DMS153 treated with DMSO at 0.1 percent for 48 hours (cell line): ENCODE results near the gene DDX20.

Experiments used
- DNase-seq: peaks from one replicate; lab custom pipeline; 2025; ENCODE audit not compliant: unreplicated experiment; lab: John Stamatoyannopoulos, UW

Gene DDX20

DNA sequence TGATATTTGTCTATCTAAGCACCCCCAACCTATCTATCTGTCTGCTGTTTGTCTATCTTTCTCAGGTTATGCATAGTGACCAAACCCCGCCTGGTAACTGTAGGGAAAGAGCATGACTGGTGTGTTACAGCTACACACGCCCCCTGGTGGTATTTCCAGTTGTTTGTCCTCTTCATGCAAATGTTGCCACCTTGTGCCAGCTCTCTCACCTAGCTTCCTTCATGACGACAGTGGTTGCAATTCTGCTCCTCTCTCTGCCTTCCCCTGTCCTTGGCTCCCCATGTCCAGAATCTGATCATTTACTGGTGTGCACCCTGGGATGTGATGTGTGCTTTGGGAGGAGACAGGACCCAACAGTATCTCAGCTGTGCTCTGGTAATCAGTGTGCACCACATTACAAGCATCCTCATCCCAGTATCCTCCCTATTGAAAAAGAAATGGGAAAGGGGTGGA is 8.4 kb upstream of the DDX20 start:
- DNase-seq, result peak; percentile 59

DNA sequence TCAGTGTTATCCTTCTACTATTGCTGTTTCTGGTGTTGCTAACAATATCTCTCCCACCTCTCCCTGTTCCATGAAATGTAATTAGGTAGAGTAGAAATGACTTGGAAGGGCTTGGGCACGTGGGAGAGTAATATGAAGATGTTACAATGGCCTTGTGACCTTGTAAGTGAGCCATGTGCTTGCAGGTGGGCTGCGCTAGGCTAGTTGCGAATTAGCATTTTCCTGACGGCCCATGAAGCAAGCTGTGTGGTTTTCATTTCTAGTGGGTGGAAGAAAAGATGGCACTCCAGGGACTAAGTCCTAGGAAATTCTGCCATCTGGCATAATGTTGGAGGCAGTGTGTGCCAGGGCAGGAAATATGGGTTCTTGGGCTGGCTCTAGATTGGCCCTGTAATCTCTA is 7.8 kb upstream of the DDX20 start:
- no peak for DNase-seq

DNA sequence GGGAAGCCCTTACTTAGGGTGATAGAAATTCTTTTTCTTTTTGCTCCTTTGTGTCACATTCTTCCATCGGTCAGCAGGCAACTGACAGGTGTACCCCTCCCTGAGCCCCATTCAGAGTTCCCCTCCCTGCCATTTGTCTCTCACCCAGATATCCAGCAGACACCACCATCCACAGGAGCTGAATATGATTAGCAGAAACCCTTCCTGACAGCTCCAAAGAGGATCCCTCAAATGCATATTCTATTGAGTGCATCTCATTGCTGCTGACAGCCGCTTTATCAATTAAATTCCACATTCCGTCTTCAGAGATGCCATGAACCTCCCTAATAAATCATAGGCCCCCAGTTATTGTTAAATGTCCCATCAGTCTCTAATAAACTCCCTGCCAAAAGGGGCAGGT is 6.1 kb upstream of the DDX20 start:
- DNase-seq, result no peak

GRCh38 chr1:111750856-111751255 is 4.8 kb upstream of the DDX20 start:
- no peak for DNase-seq

- DNase-seq, result no peak
These were observed 3.7 kb upstream of the DDX20 start for GRCh38 chr1:111751906-111752575.

- DNase-seq, result peak; percentile 62
These were observed 744 bp upstream of the DDX20 start for GRCh38 chr1:111754984-111755330.

DNA sequence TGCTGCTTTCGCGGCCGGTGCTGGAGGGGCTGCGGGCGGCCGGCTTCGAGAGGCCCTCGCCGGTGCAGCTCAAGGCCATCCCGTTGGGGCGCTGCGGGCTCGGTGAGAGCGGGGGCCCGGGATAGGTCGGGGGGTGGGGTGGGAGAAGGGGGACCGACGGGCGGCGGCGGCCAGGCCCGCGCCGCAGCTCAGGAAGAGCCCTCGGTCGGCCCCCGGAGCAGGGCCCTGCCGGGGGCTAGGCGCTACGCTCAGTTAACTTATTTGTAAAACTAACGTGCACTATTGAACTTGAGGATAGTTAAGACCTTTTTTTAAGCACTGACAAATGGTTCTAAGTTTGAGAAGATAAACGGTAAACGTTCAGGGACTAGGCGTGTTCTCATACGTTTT is 418 bp downstream of the DDX20 start:
- no peak for DNase-seq

DNA sequence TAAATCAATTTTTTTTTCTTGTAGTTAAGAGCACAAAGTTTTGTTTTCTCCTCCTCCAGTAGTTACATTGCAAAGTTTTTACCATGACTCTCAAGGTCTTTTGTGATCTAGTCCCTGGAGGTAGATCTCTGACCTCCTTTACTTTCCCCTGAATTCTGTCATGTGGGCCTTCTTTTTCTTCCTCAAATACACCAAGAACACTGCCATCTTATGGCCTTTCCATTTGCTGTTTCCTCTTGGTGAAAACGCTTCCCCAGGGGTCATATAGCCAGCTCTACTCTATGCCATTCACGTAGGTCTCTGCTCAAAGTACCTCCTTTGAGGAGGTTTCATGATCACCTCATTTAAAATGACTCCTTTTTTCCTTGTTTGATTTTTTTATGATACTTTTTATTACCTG is 2.7 kb downstream of the DDX20 start:
- DNase-seq, result no peak

GRCh38 chr1:111761717-111762116 is 6.0 kb downstream of the DDX20 start:
- no peak for DNase-seq

DNA sequence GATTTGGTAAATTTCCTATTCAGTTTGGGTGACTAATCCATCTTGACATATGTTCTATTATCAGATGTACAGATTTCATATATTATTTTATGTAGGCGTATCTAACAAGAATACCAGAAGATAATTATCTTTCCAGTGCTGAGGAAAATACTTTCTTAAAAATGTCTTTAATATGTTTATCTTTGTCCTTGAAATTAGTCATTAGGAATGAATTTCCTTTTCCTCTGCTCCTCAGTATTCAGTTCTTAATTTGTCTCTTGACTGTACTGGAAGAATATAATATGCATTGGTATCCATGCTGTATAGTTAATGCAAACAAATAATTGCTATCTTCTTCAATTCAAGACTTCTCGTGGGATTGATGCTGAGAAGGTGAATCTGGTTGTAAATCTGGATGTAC is 6.6 kb downstream of the DDX20 start:
- no peak for DNase-seq

DNA sequence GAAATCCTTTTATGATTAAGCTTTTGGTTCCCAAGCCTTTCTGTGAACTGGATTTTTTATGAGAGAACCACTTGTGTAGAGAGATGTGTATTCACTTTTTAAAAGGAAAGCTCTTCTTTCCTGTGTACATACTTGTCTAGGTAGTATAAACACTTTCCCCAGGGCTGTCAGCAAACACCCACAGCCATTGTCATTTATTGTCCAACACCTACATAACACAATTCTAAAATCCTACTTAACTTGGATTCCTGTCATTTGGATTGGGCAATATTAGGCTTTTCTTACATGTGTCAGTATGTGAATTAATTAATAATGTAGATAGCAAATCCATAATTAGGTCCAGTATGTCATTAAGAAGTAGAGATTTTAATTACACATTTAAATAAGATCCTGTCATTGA is 12.3 kb downstream of the DDX20 start:
- peak; percentile 7 for DNase-seq

- DNase-seq, result no peak
These were observed 12.9 kb downstream of the DDX20 start for GRCh38 chr1:111768625-111769024.

- peak; percentile 44 for DNase-seq
These were observed 13.9 kb downstream of the DDX20 start for GRCh38 chr1:111769517-111770146.

GRCh38 chr1:111770916-111771315 is 15.2 kb downstream of the DDX20 start:
- DNase-seq, result no peak

- DNase-seq, result no peak
These were observed 20.3 kb downstream of the DDX20 start for GRCh38 chr1:111775966-111776365.

DNA sequence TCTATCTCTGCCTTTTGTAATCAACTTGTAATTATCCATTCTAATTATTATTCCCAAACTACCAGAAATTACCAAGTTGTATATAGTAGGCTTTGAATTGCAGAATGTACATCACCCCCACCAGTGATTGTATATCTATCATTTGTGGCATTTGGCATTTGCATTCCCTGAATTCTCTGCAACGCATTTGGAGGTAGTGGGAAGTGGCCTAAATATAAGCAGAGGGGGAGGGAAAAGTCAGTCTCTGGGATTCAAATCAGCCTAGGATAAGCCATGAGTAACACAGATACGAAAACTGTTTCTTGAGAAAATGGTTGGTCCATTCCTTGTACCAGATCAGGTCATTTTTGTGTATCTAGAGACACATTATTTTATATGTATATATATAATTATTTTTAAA is 20.7 kb downstream of the DDX20 start:
- DNase-seq, result no peak

- DNase-seq, result no peak
These were observed 21.2 kb downstream of the DDX20 start for GRCh38 chr1:111776861-111777260.

DNA sequence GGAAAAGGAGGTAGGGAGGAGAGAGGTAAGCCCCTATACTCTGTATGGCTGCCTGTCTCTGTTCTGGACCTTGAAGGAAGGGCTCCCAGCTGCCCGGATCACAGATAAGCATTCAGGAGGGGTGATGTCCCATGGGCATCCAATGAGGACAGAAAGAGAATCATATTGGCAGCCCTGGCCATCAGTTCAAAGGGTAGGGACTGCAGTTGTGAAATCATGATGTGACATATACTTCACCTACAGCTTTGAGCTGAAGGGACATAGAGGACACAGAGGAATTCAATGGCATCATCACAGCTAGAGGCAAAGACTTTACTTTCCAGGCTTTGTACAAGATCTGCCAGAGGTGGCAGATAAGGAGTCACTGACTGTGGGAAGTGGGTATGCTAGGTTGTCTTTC is 21.6 kb downstream of the DDX20 start:
- no peak for DNase-seq

DNA sequence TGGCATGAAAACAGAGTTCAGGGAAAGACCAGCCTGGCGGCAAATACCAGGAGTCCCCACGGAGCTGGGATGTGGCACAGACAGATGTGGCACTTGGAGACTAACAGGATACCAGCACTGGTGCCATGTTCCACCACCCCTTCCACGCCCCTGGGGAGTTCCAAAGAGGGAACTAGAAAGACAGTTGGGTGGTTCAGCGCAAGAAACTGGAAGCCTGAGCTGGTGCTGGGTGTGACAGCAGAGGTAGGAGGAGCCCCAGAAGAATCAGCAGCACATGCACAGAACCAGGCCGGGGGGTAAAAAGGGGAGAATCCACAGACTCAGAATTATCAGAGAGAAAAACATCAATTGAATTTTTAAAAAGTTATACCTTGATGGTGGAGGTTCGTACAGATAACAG is 22.4 kb downstream of the DDX20 start:
- DNase-seq, result no peak

DNA sequence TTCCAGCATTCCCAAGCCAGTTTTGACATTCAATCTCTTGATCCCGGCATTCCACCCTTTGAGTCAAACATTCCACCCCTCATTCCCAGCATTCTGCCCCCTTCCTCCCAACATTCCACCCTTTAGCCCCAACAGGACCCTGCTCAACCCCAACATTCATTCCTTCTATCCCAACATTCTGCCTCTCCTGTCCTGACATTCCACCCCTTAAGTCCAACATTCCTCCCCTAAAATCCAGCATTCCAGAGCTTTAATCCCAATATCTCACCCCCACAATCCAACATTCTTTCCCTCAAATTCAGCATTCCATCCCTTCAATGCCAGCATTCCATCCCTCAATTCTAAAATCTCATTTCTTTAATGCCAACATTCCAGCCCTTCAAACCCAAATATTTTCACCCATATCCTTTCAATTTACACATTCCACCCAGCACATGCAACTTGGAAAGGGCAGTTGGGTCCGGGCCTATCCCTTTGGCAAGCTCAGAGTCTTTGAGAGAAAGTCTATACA is 22.9 kb downstream of the DDX20 start:
- no peak for DNase-seq

GRCh38 chr1:111779546-111779945 is 23.8 kb downstream of the DDX20 start:
- DNase-seq, result no peak

DNA sequence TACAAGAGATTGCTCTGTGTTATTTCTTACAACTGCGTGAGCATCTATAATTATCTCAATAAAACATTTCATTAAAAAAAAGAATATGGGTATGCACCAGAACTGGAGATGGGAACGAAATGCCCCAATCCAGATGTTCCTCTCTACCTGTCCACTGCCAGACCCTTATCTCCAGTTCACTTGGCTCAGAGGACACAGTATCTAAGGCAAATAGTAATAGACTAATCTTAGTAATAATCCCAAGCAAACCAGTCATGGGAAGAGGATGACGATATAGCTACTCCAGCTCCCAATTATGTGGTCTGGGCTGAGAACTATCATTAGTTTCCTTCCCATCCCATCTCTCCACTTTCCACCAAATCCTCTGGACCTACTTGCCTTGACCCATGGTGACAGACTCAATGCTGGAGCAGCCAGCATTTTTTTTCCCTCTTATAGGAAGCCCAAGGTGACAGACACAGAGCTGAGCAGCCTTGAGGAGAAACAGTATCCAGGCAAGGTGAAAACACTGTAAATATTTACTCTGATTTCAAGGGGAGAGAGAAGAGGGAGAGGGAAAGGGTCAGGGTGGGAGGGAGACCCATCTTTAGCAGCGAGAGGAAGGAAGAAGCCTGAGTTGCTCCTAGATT is 28.7 kb downstream of the DDX20 start:
- no peak for DNase-seq
